Trophoblast cell (in vitro differentiated cells and primary cell): ENCODE results near the gene CPED1.

ENCODE experiments used
- DNase-seq, 2 donors: peaks; one replicate each; pipeline ENCODE4 v3.0.0-alpha.2; 2016
- H2AFZ ChIP-seq: 2 replicates; pipeline ENCODE4 v1.6.1; 2013; ENCODE audit warnings: low read length, moderate library complexity, mild to moderate bottlenecking; ENCODE audit not compliant: insufficient read depth, poor library complexity
- H2AK5ac ChIP-seq: 2 replicates; pipeline ENCODE4 v1.6.1; 2013; ENCODE audit warnings: mild to moderate bottlenecking, low read length
- H2BK120ac ChIP-seq: 2 replicates; pipeline ENCODE4 v1.6.1; 2013; ENCODE audit warnings: low read length, mild to moderate bottlenecking, moderate library complexity; ENCODE audit not compliant: insufficient read depth, poor library complexity
- H2BK12ac ChIP-seq: 2 replicates; pipeline ENCODE4 v1.6.1; 2013; ENCODE audit warnings: mild to moderate bottlenecking, low read length, moderate library complexity
- H2BK5ac ChIP-seq: 2 replicates; pipeline ENCODE4 v1.6.1; 2013; ENCODE audit warnings: low read length, low read depth, moderate library complexity, mild to moderate bottlenecking; ENCODE audit not compliant: poor library complexity
- H3K14ac ChIP-seq: 2 replicates; pipeline ENCODE4 v1.6.1; 2013; ENCODE audit warnings: mild to moderate bottlenecking, low read length
- H3K18ac ChIP-seq: 2 replicates; pipeline ENCODE4 v1.6.1; 2013; ENCODE audit warnings: mild to moderate bottlenecking, low read length
- H3K23ac ChIP-seq: 2 replicates; pipeline ENCODE4 v1.6.1; 2013; ENCODE audit warnings: low read length
- H3K27ac ChIP-seq: 2 replicates; pipeline ENCODE4 v1.5.1; 2013; ENCODE audit warnings: low read depth, mild to moderate bottlenecking, inconsistent platforms, low read length, moderate library complexity
- H3K27me3 ChIP-seq: 2 replicates; pipeline ENCODE4 v1.6.1; 2013; ENCODE audit warnings: inconsistent platforms, mild to moderate bottlenecking, low read length, moderate library complexity; ENCODE audit not compliant: insufficient read depth
- H3K36me3 ChIP-seq, 2 experiments: 1 replicate in 1 of 2; 2 replicates in 1 of 2; pipeline ENCODE4 v1.6.1; 2013; ENCODE audit warnings: low read length in 2 of 2, mild to moderate bottlenecking in 2 of 2, moderate library complexity in 1 of 2; ENCODE audit not compliant: insufficient read depth in 2 of 2, control insufficient read depth in 1 of 2
- H3K4ac ChIP-seq: 2 replicates; pipeline ENCODE4 v1.6.1; 2013; ENCODE audit warnings: low read depth, mild to moderate bottlenecking, low read length, moderate library complexity
- H3K4me1 ChIP-seq, 2 experiments: 1 replicate in 1 of 2; 2 replicates in 1 of 2; pipeline ENCODE4 v1.6.1; 2013; ENCODE audit warnings: low read length in 2 of 2, mild to moderate bottlenecking in 2 of 2, moderate library complexity in 1 of 2; ENCODE audit not compliant: insufficient read depth in 2 of 2, control insufficient read depth in 1 of 2
- H3K4me2 ChIP-seq: 2 replicates; pipeline ENCODE4 v1.6.1; 2013; ENCODE audit warnings: inconsistent platforms, mild to moderate bottlenecking, low read length, moderate library complexity
- H3K4me3 ChIP-seq: 2 replicates; pipeline ENCODE4 v1.5.1; 2013; ENCODE audit warnings: mild to moderate bottlenecking, low read depth, low read length, inconsistent platforms
- H3K79me1 ChIP-seq: one replicate; pipeline ENCODE4 v1.6.1; 2013; ENCODE audit warnings: low read length
- H3K79me2 ChIP-seq: 2 replicates; pipeline ENCODE4 v1.6.1; 2013; ENCODE audit warnings: low read length, mild to moderate bottlenecking; ENCODE audit not compliant: control insufficient read depth, insufficient read depth, poor library complexity
- H3K9ac ChIP-seq: 2 replicates; pipeline ENCODE4 v1.6.1; 2013; ENCODE audit warnings: mild to moderate bottlenecking, low read length
- H3K9me3 ChIP-seq: 2 replicates; pipeline ENCODE4 v1.6.1; 2013; ENCODE audit warnings: low read depth, mild to moderate bottlenecking, control low read depth, inconsistent platforms, low read length; ENCODE audit not compliant: insufficient read depth
- H4K12ac ChIP-seq: 2 replicates; pipeline ENCODE4 v1.6.1; 2013; ENCODE audit warnings: low read depth, mild to moderate bottlenecking, low read length, moderate library complexity
- H4K8ac ChIP-seq: 2 replicates; pipeline ENCODE4 v1.6.1; 2013; ENCODE audit warnings: low read depth, mild to moderate bottlenecking, low read length, moderate library complexity
- H4K91ac ChIP-seq: one replicate; pipeline ENCODE4 v1.6.1; 2013; ENCODE audit warnings: low read depth, mild to moderate bottlenecking, low read length, moderate library complexity
- WGBS: extraction: QIAGEN DNeasy Blood & Tissue Kit; methylation state at CpG from one replicate; pipeline ENCODE4 v1.1.7; 2013; ENCODE audit warnings: missing lambda C conversion rate; ENCODE audit not compliant: insufficient read length, insufficient coverage; ENCODE audit errors: extremely low coverage; 5-methylcytosine and 5-hydroxymethylcytosine counted together

The CPED1 gene

GRCh38 chr7:121167971-121168370 is 179.5 kb downstream of the CPED1 start:
- H2BK12ac ChIP-seq: no peak overlapping the region
- WGBS: no CpG with 5 or more reads among the region's 9 CpGs
- H3K4ac ChIP-seq: no peak overlapping the region
- H2BK120ac ChIP-seq: no peak overlapping the region
- no peak overlapping the region for H3K23ac ChIP-seq
- no peak overlapping the region for H2AK5ac ChIP-seq
- no peaks in the 10 kb centered on the region for H3K79me1 ChIP-seq
- no peak overlapping the region for H3K27ac ChIP-seq
- H4K91ac ChIP-seq: no peak overlapping the region
- no peak overlapping the region for H3K14ac ChIP-seq
- H3K4me1 ChIP-seq: no peaks in the 10 kb centered on the region
- no peaks in the 10 kb centered on the region for H3K9me3 ChIP-seq
- no peaks in the 10 kb centered on the region for H3K27me3 ChIP-seq
- no peaks in the 10 kb centered on the region for H3K36me3 ChIP-seq
- no peak overlapping the region for H4K12ac ChIP-seq
- no peak overlapping the region for H3K4me3 ChIP-seq
- DNase-seq: peak; percentile 59 to 83
- no peak overlapping the region for H2AFZ ChIP-seq
- H3K9ac ChIP-seq: no peak overlapping the region
- no peaks in the 10 kb centered on the region for H3K79me2 ChIP-seq
- H3K4me2 ChIP-seq: no peak overlapping the region
- H2BK5ac ChIP-seq: no peak overlapping the region
- no peak overlapping the region for H3K18ac ChIP-seq
- H4K8ac ChIP-seq: no peak overlapping the region

- Histone ChIP-seq H2BK12ac (no peak overlapping the region), H3K4me2 (no peak overlapping the region)
Observed at GRCh38 chr7:121169469-121169868, 181.0 kb downstream of the CPED1 start.

GRCh38 chr7:121172484-121172883 is 184.0 kb downstream of the CPED1 start:
- H3K14ac ChIP-seq: no peak overlapping the region
- no peak overlapping the region for H3K4ac ChIP-seq
- no peak for DNase-seq
- no peak overlapping the region for H4K91ac ChIP-seq
- no CpG with 5 or more reads among the region's 1 CpG for WGBS
- H3K18ac ChIP-seq: no peak overlapping the region
- no peak overlapping the region for H4K12ac ChIP-seq
- H2BK120ac ChIP-seq: no peak overlapping the region
- H2AK5ac ChIP-seq: no peak overlapping the region
- H3K23ac ChIP-seq: no peak overlapping the region
- H2AFZ ChIP-seq: no peak overlapping the region
- no peaks in the 10 kb centered on the region for H3K79me1 ChIP-seq
- no peak overlapping the region for H3K27ac ChIP-seq
- no peak overlapping the region for H3K9ac ChIP-seq
- H2BK5ac ChIP-seq: no peak overlapping the region
- no peak overlapping the region for H3K4me3 ChIP-seq
- H2BK12ac ChIP-seq: no peak overlapping the region
- H3K27me3 ChIP-seq: no peaks in the 10 kb centered on the region
- no peaks in the 10 kb centered on the region for H3K4me1 ChIP-seq
- H3K36me3 ChIP-seq: no peaks in the 10 kb centered on the region
- no peaks in the 10 kb centered on the region for H3K79me2 ChIP-seq
- no peak overlapping the region for H3K4me2 ChIP-seq
- no peaks in the 10 kb centered on the region for H3K9me3 ChIP-seq
- H4K8ac ChIP-seq: no peak overlapping the region

More at GRCh38 chr7:121169469-121169868, 181.0 kb downstream of the CPED1 start:
- no peak for DNase-seq
- H3K27me3 ChIP-seq: no peaks in the 10 kb centered on the region
- H2BK120ac ChIP-seq: no peak overlapping the region
- H3K36me3 ChIP-seq: no peaks in the 10 kb centered on the region
- no peak overlapping the region for H4K12ac ChIP-seq
- no peaks in the 10 kb centered on the region for H3K4me1 ChIP-seq
- H3K9me3 ChIP-seq: no peaks in the 10 kb centered on the region
- H3K4me3 ChIP-seq: no peak overlapping the region
- H3K79me1 ChIP-seq: no peaks in the 10 kb centered on the region
- no peak overlapping the region for H4K8ac ChIP-seq
- H3K23ac ChIP-seq: no peak overlapping the region
- H3K14ac ChIP-seq: no peak overlapping the region
- no peak overlapping the region for H3K27ac ChIP-seq
- H2AK5ac ChIP-seq: no peak overlapping the region
- H2BK5ac ChIP-seq: no peak overlapping the region
- no peak overlapping the region for H3K4ac ChIP-seq
- H4K91ac ChIP-seq: no peak overlapping the region
- H3K79me2 ChIP-seq: no peaks in the 10 kb centered on the region
- H3K9ac ChIP-seq: no peak overlapping the region
- WGBS: no CpG with 5 or more reads among the region's 2 CpGs
- H3K18ac ChIP-seq: no peak overlapping the region
- H2AFZ ChIP-seq: no peak overlapping the region

- Histone ChIP-seq H3K4me1 (no peaks in the 10 kb centered on the region), H2AK5ac (no peak overlapping the region), H3K27me3 (no peaks in the 10 kb centered on the region), H3K79me2 (no peaks in the 10 kb centered on the region), H3K4ac (no peak overlapping the region), H3K4me3 (no peak overlapping the region), H3K27ac (no peak overlapping the region), H2BK12ac (no peak overlapping the region), H3K14ac (no peak overlapping the region), H4K8ac (no peak overlapping the region), H3K36me3 (no peaks in the 10 kb centered on the region), H3K18ac (no peak overlapping the region), H4K91ac (no peak overlapping the region), H2BK5ac (no peak overlapping the region), H2BK120ac (no peak overlapping the region), H4K12ac (no peak overlapping the region), H3K9me3 (no peaks in the 10 kb centered on the region), H3K4me2 (no peak overlapping the region), H3K23ac (no peak overlapping the region), H3K79me1 (no peaks in the 10 kb centered on the region), H3K9ac (no peak overlapping the region), H2AFZ (no peak overlapping the region)
- no CpG with 5 or more reads among the region's 5 CpGs for WGBS
- DNase-seq: no peak
Observed at GRCh38 chr7:121175826-121176225, 187.3 kb downstream of the CPED1 start.
